AG09319 (cell line): ENCODE data around the gene PDCD4.

Experiments
- DNase-seq: peaks from one replicate; pipeline ENCODE4 v3.0.0-alpha.2; 2010; ENCODE audit warnings: low read depth; ENCODE audit errors: extremely low read depth
- TF ChIP-seq, protein P1 (sequence below): IDR thresholded peaks from 2 replicates; pipeline ENCODE4 v1.5.1; 2011; ENCODE audit warnings: low read depth, mild to moderate bottlenecking, inconsistent platforms, low read length, moderate library complexity

Gene PDCD4

DNA sequence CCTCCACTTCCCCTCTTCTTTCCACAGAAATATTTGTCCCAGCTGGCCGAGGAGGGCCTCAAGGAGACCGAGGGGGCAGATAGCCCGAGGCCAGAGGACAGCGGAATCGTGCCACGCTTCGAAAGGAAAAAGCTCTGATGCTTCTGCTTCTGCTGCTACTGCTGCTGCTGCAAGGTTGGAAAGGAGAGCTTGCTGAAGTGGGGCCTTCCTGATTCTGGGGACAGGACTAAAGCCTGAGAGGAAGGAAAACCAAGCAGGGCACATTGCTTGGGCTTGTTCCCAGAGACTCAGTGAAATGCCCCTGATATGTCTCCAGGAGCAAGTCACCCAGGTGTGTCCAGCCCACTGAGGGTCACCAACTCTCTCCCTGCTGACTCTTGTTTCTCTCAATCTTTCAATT, 35.9 kb upstream of the PDCD4 start:
- TF ChIP-seq, protein P1, sequence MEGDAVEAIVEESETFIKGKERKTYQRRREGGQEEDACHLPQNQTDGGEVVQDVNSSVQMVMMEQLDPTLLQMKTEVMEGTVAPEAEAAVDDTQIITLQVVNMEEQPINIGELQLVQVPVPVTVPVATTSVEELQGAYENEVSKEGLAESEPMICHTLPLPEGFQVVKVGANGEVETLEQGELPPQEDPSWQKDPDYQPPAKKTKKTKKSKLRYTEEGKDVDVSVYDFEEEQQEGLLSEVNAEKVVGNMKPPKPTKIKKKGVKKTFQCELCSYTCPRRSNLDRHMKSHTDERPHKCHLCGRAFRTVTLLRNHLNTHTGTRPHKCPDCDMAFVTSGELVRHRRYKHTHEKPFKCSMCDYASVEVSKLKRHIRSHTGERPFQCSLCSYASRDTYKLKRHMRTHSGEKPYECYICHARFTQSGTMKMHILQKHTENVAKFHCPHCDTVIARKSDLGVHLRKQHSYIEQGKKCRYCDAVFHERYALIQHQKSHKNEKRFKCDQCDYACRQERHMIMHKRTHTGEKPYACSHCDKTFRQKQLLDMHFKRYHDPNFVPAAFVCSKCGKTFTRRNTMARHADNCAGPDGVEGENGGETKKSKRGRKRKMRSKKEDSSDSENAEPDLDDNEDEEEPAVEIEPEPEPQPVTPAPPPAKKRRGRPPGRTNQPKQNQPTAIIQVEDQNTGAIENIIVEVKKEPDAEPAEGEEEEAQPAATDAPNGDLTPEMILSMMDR: no peak
- no peak for DNase-seq

DNA sequence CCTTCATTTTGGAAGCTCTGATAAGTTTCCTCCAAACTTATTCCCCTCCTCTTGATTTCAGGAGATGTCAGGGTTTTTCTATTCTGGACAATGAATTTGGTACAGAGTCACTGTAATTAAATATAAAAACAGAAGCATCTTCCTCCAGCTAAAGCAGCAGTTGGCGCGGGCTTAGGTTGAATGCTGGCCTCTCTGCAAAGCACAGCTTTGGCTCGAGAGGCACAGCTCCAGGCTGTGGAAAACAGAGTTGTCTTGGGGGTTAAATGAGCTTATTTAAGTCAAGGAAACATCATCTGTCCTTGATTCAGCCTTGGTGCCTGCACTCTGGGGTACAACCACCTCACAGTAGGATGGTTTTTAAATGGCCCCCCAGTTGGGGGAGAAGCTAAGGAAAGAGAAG, 35.0 kb upstream of the PDCD4 start:
- DNase-seq: no peak
- TF ChIP-seq, protein P1: no peak

DNA sequence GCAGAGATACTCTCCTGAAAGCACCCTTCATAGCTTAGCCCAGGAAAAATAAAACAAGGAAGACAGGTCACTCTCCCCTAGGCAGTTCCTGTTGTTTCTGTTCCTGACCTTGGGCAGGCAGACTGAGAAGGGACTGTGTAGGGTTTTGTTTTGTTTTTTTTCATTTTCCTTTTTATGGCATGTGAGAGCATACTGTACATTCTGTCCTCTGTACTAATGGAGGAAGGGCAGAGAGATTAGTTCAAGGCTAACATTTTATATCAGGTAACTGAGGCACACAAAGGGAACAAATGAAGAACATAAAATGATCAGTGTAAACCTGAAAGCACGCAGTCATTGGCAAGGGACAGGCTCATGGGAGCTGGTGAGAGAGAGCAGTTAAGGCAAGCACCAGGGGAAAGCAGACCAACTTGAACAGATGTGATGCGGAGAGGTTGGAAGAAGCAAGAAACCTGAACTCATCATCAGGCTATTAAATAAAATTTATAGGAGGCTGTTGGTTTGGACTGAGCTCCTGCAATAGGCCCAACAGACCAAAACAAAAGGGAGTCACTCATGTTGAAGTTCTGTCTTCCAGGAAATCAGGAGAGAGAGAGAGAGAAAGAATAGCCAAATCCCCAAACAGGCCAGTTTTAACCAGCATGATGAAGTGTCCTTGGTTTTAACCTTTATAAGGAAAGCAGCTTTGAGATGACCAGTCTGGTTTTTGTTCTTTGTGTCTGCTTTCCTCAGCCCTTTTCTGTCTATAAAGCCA, 34.1 kb upstream of the PDCD4 start:
- TF ChIP-seq, protein P1: no peak
- DNase-seq: no peak

DNA sequence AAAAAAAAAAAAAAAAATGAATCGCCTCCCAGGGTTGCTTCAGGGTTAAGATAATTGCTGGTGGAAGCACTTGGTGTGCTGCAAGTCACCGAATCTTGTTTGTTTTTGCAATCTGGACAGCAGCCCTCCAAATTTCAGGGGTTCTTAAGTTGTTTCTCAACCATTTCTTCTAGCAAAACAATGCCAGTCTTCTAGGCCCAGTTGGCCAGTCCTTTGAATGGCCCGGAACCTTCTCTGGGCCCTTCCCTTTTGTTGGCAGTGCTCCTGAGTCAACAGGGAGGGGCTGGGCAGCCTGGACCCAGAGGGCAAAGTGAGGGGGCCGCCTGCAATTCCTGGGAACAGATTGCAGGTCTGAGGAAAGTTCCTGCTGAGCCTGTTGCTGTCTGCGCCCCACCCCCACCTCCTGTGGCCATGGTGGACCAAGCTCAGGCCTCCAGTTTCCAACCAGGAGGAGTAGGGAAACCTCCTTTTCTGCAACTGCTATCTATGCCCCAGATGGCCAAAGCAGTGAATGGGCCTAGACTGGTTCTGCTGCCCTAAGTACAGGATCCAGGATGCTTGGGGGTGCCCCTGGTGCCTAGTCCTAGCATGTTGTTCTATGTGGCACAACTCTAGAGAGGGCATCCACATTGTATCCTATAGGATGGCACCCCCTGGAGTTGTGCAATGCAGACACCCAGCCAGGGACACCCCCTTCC, 31.4 kb upstream of the PDCD4 start:
- TF ChIP-seq, protein P1: no peak
- no peak for DNase-seq

DNA sequence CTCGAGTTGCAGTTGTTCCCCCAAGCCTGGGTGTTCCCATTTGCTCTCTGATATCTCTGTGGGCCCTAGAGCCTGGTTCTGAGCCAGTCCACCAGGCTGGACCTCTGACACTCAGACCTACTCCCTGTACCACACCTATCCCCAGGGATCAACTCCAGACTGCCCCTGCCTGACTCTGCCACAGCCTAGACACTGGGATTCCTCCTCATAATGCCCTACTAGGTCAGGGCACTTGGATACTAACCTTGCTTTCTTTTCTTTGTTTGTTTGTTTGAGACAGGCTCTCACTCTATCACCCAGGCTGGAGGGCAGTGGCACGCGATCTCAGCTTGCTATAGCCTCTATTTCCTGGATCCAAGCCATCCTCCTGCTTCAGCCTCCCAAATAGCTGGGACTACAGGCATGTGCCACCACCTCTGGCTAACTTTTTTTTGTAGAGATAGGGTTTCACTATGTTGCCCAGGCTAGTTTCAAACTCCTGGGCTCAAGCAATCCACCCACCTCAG, 30.8 kb upstream of the PDCD4 start:
- TF ChIP-seq, protein P1: no peak
- DNase-seq: no peak

DNA sequence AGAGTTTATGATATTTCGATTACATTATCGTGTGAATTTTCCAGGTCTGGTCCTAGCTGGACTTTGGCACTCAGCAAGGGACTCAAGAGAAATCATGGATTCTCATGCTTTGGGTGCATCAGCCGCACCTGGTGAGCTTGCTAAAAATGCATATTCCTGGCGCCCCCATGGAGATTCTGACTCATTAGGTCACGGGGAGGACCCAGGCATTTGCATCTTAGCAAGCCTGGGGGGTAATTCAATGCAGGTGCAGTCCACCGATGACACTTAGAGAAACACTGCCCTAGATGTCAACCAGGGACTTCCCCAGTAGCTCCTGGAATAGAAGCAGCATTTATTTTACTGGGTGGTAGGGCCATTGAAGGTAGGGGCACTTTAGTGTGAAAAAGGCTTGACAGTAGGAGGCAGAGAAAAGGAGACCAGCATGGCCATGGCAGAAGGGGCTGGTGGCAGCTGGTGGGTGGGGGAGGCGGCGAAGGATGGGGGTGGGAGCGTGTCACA, 29.9 kb upstream of the PDCD4 start:
- DNase-seq: no peak
- TF ChIP-seq, protein P1: no peak

DNA sequence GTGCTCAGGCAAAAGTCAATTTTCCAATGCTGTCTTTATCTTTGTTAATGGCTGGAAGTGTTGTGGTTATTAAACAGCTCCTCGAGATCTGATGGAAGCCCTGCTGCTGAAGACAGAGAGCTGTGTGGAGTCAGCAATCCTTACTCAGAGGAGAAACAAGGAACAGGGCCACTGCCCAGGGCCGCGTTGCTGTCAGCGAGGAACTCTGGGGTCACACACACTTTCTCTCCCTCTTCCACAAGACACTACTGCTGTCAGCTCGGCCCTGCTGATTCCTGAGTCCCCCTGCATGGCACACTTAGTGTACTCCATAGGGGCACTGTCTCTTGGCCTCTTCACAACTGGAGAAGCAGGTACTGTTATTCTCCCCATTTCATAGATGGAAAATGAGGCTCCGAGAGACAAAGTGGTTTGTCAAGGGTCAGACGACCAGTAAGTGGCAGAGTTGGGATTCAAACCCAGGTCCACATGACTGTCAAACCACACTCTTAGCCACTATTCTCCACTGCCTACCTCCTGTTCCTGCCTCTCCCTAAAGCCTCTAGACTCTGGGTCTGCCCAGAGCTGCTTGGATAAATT, 29.3 kb upstream of the PDCD4 start:
- DNase-seq: no peak
- TF ChIP-seq, protein P1: no peak
